Amniotic epithelial cell (primary cell): ENCODE measurements around the gene C8A.

Experiments
- DNase-seq: peaks from one replicate; pipeline ENCODE4 v3.0.0-alpha.2; 2010; ENCODE audit warnings: low read depth

Gene C8A

GRCh38 chr1:56837244-56837939 lies 17.2 kb upstream of the C8A start:
- no peak for DNase-seq

DNA sequence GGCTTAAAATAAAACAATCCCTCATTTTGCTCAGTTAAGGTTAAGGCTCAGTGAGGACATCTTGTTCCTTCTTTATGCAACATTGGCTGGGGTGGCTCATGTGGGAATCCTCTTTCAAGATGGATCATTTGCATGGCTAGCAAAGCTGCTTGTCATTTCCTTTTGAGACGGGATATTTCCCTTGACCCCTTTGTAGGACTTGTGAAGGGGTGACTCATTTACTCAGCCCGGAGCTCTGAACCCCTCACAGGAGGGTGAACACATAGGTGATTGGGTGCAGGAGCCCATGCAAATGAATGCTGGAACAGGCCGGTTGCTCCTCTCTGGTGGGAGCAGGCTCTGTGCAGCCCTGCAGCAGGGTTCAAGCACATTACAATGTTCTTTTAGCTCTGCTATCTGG lies 15.8 kb upstream of the C8A start:
- DNase-seq: peak; percentile 38

- no peak for DNase-seq
Measured at GRCh38 chr1:56843544-56843943, 11.1 kb upstream of the C8A start.

GRCh38 chr1:56844545-56845136 lies 10.0 kb upstream of the C8A start:
- DNase-seq: no peak

GRCh38 chr1:56845343-56845742 lies 9.3 kb upstream of the C8A start:
- DNase-seq: no peak

- no peak for DNase-seq
Measured at GRCh38 chr1:56849750-56850149, 4.8 kb upstream of the C8A start.

- no peak for DNase-seq
Measured at GRCh38 chr1:56850411-56850810, 4.2 kb upstream of the C8A start.

- DNase-seq: no peak
Measured at GRCh38 chr1:56850922-56851321, 3.7 kb upstream of the C8A start.

- no peak for DNase-seq
Measured at GRCh38 chr1:56852476-56852875, 2.1 kb upstream of the C8A start.

DNA sequence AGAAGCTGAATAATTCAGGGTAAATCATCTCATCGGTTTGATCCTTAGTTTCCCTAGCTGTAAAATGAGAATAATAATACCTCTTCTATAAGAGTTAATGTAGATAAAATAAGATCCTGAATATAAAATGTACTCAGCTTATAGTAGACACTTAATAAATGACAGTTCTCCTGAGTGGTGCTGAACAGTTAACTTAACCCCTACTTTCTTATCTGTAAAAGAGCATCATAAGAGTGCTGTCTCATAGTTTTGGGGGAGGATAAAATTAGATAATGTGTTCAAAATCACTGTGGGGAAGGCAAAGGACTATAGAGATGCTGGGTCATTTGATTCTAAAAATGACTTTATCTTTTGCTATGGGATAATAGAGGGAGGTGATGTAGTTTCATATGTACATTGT lies 593 bp downstream of the C8A start:
- DNase-seq: no peak

- no peak for DNase-seq
Measured at GRCh38 chr1:56856186-56856585, 1.6 kb downstream of the C8A start.

DNA sequence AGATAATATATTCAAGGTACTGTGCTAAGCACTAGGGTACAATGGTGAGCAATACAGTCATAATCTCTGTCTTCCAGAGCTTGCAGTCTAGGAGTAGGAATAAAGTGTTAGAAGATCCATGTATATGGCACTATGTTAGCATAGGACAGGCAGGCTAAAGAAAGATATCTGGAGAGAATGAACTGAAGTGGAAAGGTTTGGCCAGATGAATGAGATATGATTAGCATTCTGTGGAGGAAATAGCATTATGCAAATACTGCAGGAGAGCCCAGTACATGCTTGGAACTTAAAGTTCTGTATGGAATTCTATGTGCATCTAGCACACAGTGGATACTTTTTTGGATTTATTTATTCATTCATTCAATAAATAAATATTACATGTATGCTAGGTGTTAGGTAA lies 4.7 kb downstream of the C8A start:
- DNase-seq: no peak

DNA sequence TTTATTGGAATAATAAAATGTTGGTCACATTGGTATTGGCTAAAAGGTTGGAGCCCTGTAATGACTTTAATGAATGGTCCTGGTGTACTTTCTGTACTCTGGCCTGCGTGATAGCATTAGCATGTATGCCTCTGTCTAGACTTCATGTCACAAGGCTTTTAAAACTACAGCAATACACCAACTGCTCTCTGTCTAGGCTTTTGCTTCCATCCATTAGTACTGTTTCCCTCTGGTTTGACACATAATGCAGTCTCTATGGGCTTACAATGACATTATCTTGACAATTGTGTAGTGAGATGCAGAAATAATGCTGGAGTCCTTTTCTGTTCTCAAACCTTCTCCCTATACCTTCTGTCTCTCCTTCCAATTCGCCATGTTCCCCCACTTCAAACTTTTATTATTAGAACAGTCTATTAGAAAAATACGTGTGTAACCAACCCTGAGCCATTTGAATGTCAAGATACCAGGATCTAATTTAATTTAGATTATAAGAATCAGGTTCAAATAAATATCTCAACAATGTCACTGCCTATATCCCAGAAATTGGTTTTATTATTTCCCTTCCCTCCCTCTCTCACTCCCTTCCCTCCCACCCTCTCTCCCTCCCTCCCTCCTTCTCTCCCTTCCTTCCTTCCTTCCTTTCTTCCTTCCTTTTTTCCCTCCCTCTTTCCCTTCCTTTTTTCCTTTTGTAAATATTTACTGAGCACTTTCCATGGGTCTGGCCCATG lies 8.8 kb downstream of the C8A start:
- no peak for DNase-seq

DNA sequence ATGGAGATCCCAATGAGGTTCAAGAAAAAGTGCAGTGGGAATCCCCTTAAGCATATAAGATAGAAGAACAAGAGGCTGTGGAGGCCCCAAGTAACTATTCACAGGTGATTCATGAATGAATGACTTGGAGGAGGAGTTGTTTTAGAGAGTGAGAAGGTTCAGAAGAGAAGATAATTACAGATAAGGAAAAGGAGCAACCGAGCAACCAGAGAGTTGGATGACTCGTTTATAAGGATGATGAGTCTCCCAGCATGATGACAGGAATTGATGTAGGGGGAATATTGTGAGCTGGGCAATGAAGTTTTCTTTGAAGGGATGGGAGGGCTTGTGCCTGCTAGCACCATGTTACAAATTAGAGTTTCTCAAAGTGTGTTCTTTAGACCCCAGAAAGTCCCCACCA lies 9.8 kb downstream of the C8A start:
- DNase-seq: no peak

DNA sequence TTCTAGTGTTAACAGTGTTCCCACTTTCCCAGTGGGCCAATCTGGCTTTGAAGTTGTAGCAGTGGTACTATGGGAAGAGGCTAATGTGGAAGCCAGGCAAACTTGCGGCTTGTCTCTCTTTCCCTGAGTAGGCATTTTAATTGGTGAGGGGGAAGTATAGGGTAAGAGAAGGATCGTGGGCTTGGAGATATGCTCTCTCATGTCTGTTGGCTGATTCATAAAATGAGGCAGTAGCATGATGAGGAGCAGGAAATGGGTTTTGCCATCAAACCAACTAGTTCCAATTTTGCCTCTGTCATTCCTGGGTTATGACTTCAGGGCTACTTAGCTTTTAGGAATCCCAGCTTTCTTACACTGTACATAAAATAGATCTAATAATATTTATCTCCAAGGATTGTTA lies 12.1 kb downstream of the C8A start:
- DNase-seq: no peak

DNA sequence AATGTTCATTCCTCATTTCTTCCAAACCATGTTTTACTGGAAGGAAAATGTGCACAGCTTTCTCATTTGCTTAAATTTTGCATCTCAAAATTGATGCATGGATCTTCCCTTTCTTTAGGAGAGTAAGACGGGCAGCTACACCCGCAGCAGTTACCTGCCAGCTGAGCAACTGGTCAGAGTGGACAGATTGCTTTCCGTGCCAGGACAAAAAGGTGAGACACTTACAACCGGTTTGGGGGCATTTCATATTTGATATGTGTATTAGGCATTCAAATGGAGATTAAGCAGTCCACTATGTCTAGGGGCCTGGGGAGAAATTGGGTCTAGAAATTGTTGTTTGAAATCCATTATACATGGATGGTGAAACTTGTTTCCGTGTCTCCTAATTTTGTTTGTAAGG lies 12.9 kb downstream of the C8A start:
- DNase-seq: no peak

GRCh38 chr1:56868761-56869160 lies 14.2 kb downstream of the C8A start:
- DNase-seq: no peak

- no peak for DNase-seq
Measured at GRCh38 chr1:56872597-56872996, 18.0 kb downstream of the C8A start.

GRCh38 chr1:56873213-56873612 lies 18.6 kb downstream of the C8A start:
- DNase-seq: no peak

GRCh38 chr1:56874689-56875088 lies 20.1 kb downstream of the C8A start:
- no peak for DNase-seq

DNA sequence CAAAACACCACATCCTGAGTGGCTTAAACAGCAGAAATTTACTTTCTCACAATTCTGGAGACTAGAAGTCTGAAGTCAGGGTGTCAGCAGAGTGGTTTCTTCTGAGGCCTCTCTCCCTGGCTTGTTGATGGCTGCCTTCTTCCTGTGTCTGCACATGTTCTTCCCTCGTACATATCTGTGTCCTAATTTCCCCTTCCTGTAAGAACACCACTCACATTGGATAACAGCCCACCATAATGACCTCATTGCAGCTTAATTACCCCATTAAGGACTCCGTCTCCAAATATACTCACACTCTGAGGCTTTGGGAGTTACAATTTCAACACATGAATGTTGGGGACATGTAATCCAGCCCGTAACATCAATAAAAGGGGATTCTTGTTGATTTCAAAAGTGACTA lies 23.4 kb downstream of the C8A start:
- no peak for DNase-seq

DNA sequence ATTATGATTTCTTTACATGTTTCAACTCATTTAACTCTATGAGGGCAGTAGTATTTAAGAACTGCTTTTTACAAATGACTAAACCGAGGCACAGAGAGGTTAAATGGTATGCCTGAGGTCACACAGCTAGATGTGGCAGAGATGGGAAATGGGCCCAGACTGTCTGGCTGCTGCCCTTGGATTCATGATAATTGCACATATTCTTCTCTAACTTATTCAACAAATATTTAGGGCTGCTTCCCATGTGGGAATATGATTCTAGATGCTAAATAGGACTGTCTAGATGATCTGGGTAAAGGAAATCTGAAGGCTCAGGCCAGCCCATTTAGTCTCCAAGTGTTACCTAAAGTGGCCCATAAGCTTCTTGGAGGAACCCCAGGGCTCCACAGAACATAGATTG lies 26.2 kb downstream of the C8A start:
- DNase-seq: no peak

- no peak for DNase-seq
Measured at GRCh38 chr1:56881417-56881816, 26.8 kb downstream of the C8A start.

DNA sequence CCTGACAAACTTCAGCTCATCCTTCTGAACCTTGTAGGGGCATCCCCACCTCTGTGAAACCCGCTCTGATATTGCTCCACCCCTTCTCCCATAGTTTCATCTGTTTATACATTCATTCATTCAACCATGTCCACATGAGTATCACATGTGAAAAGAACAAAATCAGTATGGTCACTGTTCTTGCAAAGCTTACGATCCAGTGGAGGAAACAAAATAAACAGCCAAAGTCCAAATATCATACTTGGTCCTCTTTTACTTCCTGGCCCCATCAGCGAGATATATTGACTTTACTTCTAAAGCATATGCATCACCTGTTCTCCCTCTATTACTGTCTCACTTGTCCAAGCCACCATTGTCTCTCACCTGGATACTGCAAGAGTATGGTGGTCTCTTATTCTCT lies 35.6 kb downstream of the C8A start:
- no peak for DNase-seq
